Skeletal muscle cell (primary cell): ENCODE data around the gene FAM110D.

Source experiments
- DNase-seq: peaks from one replicate; pipeline ENCODE4 v3.0.0-alpha.2; 2010; ENCODE audit warnings: low read depth
- H3K4me3 ChIP-seq: 2 replicates; pipeline ENCODE4 v1.5.1; 2011; ENCODE audit warnings: low read depth, mild to moderate bottlenecking, control low read depth, low read length, moderate library complexity

The FAM110D gene

DNA sequence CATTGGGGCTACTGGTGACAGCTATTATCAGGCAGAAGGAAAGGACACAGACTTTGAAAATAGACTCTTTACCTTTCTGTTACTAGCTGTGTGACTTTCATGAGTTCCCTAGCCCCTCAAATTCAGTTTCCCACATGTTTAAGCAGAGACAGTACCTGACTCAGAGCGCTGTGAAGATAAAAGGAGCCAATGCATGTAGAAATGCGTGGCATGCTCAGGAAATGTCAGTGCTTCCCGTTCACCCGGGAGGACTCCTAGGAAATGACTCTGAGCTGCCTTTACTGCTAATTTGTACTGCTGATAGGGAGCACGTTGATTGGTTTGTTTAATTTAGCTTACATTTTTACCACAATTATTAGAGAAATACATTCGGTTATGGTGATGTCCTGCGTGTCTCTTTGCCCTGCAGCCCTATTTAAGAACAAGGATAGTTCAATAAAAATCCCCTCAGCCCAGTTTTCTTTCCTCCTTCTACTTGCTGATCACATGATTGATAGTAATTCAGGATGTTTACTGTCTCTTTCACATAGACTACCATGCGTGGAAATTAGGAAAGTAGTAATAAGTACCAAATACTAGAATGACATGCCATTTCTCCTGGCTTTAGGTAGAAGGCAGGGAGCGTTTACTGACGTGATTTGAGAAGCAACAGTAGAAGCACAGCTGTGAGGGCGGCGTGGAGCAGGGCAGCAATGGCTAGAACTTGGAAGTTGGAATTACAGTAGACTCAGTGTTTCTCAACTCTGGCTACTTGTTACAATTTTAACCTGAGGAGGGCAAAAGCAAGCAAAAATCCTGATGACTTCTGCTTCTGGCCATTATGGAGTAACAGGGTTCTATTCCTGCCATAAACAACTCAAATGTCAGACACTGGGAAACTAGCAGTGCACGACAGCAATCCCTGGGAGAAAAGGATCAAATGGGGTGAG lies 31.4 kb upstream of the FAM110D start:
- no peak for DNase-seq
- no peak overlapping the region for H3K4me3 ChIP-seq

- DNase-seq = no peak
- no peak overlapping the region for H3K4me3 ChIP-seq
These were observed 29.1 kb upstream of the FAM110D start for GRCh38 chr1:26129778-26130177.

GRCh38 chr1:26130695-26131094 lies 28.2 kb upstream of the FAM110D start:
- no peak for DNase-seq
- no peak overlapping the region for H3K4me3 ChIP-seq

DNA sequence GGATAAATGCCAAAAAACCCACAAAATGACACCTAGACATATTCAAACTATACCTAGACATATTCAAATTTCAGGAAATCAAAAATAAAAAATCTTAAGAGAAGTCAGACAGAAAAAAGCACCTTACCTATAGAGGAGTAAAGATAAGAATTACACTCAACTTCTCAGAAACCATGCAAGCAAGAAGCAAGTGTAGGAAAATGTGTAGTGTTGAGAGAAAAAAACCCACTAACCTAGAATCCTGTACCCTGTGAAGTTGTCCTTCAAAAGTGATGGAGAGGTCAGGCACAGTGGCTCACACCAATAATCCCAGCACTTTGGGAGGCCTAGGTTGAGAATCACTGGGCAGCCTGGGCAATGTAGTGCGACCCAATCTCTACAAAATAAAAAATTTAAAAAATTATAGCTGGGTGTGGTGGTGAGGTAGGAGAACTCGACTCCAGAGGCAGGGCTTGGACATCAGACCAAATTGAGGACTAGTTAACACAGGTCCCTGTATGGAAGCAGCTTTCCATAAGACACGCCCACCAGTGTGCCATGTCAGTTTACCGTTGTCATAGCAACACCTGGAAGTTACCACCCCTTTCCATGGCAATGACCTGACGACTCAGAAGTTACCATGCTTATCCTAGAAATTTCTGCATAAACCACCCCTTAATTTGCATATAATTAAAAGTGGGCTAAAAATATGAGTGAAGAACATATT lies 26.6 kb upstream of the FAM110D start:
- no peak overlapping the region for H3K4me3 ChIP-seq
- DNase-seq = no peak

- no peak for DNase-seq
- no peak overlapping the region for H3K4me3 ChIP-seq
These were observed 26.1 kb upstream of the FAM110D start for GRCh38 chr1:26132834-26133167.

DNA sequence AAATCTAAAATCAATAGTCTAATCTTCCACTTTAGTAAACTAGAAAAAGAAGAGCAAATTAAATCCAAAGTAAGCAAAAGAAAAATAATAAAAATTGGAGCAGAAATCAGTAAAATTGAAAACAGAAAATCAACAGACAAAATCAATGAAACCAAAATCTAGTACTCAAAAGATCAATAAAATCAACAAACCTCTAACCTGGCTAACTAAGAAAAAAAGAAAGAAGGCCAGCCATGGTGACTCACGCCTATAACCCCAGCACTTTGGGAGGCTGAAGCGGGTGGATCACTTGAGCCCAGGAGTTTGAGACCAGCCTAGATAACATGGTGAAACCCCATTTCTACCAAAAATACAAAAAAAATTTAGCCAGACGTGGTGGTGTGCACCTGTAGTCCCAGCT lies 24.4 kb upstream of the FAM110D start:
- no peak for DNase-seq
- no peak overlapping the region for H3K4me3 ChIP-seq

GRCh38 chr1:26138974-26139558 lies 19.8 kb upstream of the FAM110D start:
- no peak overlapping the region for H3K4me3 ChIP-seq
- no peak for DNase-seq

DNA sequence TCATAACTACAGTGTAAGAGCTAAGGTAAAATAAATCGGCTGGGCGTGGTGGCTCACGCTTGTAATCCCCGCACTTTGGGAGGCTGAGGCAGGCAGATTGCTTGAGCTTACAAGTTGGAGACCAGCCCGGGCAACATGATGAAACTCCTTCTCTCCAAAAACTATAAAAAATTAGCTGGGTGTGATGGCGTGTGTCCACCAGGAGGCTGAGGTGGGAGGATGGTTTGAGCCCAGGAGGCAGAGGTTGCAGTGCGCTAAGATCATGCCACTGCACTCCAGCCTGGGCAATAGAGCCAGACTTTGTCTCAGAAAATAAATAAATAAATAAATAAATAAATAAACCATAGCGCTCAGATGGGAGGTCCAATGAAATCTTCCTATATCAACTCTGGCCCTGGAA lies 16.7 kb upstream of the FAM110D start:
- no peak overlapping the region for H3K4me3 ChIP-seq

DNA sequence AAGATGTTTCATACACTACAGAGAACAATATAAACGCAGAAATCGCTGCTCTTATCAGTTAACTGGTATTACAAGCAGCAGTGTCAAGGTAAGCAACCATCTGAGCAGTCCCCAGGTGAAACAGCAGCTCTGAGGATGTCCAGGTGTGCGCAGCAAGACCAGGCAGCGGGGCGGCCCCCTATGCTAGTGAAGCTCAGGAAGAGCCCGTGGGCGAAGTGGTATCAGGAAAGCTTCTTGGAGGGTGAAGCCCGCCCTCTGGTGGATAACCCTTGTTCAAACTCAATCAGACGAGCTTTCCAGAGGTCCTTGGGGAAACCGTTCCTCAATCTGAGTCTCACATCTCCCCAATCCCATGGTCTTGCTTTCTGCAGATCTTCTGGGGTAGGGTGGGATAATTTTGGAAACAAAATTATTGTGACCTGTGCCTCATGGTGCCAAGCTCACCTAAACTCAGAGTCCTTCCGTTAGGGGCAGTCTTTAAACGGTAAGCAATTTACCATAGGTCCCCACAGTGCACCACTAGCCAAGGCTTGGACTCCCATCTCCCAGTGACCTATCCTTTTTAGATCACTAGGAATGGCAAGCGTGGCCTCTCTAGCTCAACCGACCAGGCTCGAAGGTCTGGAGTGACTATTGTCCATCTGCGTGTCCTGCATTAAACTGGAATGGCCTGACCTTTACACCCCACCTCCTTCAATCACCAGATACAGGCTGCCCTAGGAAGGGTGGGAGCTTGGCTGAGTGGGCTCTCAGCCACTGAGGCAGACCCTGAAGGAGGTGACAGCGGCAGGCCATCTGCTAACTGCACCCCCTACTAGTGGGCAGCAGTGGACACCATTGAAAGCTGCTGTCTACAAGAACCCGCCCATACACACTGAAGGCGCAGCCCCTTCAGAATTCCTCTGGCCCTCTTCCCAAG lies 13.6 kb upstream of the FAM110D start:
- no peak overlapping the region for H3K4me3 ChIP-seq
- peak; percentile 39 for DNase-seq

More for the DNA sequence above, 16.7 kb upstream of the FAM110D start:
- DNase-seq = no peak

GRCh38 chr1:26145960-26146294 lies 13.0 kb upstream of the FAM110D start:
- H3K4me3 ChIP-seq = no peak overlapping the region
- no peak for DNase-seq

- no peak overlapping the region for H3K4me3 ChIP-seq
- DNase-seq = no peak
These were observed 10.0 kb upstream of the FAM110D start for GRCh38 chr1:26148887-26149286.

DNA sequence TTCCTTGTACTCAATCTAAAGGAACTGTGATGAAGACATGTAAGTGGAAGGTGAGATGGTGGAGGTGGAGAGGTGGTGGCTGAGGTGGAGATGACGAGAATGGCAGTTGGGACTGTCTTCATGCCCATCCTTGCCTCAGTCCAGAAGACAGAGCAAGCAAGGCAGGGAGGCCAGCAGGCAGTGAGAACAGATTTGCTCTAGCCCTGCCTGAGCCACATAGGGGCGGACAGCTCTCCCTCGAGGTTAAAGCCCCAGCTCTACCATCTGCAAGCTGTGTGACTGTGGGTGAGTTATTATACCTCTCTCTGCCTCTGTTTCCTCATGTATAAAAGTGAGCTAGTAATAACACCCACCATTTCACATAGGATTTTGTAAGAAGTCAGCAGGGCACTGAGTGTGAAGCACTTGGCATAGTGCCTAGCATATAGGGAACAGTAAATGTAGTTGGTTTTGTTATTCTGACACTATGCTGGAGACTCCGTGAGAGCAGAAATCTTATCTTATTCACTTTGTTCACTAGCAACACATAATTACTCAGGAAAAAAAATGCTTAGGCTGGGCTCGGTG lies 4.8 kb upstream of the FAM110D start:
- H3K4me3 ChIP-seq = no peak overlapping the region
- DNase-seq = no peak

DNA sequence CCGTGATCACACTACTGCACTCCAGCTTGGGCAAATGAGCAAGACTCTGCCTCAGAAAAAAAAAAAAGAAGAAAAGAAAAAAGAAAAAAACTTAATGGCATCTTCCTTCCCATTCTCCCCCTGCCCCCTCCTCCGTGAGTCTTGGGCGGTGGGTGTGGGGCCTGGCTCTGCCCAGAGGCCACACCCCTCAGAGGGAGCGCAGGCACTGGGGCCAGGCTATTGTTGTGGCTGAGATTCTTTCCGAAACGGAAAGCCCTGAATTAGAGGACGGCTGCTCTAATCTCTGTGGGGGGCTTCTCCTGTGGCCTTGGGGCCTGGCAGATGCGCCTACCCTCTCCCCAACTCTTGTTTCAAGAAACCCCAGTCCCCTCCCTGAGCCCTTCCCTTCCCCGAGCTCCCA lies 4.1 kb upstream of the FAM110D start:
- DNase-seq = no peak
- H3K4me3 ChIP-seq = no peak overlapping the region

DNA sequence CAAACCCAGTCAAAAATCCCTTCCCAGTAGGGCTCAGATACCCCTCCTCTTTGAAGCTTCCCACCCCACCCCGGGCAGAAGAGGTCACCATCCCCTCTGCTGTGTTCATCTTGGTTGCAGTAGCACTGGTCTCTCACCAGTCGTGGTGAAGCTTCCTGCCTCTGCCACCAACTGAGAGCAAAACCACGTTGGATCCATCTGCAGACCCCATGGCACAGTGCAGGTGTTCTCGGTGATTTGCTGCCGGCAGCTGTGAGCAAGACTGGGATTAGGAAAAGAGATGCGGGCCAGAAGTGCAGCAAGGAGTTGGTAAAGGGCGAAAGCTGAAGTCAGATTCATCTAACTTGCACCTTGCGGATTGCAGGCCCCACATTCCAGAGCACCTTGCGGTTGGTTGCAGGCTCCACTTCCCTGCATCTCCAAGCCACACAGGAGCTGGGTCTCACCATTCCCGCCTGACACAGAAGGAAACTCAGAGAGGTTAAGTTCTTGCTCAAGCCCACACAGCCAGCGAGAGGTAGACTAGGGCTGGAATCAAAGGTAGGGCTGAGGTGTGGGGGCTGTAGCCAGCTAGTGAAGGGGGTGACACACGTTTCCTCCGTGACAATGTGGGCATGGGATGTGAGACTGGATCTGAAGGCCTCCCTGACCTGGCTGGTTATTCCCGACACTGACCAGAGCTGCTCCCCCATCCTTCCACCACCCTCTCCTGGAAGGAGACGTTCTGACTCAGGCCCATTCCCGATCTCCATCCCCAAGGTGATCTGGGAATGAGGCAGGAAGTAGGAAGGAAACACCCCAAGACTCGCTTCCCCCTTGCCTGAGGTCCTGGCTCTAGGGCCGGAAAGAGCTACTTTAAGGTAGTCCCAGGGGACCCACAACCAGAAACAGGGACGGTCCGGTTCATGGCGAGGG lies 3.3 kb upstream of the FAM110D start:
- no peak for DNase-seq
- H3K4me3 ChIP-seq = no peak overlapping the region

DNA sequence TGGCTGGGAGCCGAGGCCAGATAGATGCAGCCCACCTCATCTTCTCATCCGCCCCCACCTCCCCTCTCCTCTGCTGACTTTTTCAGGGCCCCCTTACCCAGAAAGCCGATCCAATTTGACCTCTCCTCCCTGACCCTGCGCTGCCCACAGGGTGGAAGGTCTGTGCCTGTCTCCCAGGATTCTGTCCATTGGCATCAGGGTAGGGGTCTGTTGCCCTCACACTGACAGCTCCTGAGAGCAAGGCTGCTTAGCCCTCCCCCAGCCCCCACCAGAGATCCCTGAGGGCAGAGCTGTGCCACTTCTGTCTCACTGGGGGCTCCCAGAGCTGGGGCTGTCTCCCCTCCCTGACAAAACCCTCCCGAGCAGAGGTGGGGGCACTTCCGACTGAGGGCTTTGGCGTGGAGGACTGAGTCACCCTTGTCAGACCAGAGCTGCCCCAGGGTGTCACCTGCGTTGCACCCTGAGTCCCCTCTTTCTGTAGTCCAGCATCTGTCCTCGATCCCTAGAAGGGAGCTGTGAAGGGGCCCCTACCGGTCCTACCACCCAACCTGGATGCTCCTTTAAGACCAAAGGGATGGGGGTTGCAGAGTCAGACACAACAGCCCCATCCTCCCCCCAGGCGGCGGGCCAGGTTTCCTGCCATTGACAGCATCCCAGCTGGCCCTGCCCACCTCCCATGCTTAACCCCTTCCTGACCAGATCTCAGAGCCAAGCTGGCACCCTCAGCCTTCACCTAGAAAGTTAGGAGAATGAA lies 2.4 kb upstream of the FAM110D start:
- no peak for DNase-seq

DNA sequence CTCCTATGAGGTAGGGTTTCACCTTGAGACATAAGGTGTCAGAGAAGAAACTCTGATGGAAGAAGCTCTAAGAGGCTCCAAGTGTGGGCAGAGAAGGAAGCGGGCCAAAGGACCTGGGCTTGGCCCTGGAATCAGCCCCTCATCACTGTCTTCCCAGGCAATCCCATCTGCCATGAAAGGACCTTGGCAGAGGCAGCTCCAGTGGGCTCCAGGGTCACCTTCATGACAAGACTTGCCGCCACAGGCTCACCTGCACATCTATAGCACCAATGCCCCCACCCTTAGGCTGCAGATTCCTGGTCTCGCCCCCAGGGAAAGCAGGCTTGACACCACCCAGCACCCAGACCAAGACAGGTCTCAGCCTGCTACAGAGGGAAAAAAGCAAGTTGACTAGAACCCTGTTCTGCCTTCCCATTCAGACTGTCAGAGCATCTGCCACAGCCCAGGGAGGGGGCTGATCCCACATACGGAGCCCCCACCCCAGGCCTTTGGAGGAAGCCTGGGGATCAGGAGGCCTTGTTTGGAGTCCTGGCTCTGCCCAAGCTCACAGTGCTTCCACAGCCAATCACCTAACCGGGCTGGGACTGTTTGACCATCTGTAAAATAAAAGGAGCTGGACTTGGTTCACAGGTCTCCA lies 490 bp upstream of the FAM110D start:
- no peak overlapping the region for H3K4me3 ChIP-seq
- no peak for DNase-seq

More for the DNA sequence above, 2.4 kb upstream of the FAM110D start:
- no peak overlapping the region for H3K4me3 ChIP-seq

GRCh38 chr1:26159743-26160039 lies 812 bp downstream of the FAM110D start:
- DNase-seq = no peak

More at GRCh38 chr1:26159743-26160039, 812 bp downstream of the FAM110D start:
- no peak overlapping the region for H3K4me3 ChIP-seq
